SHP77 treated with DMSO at 0.1 percent for 48 hours (cell line): ENCODE data around the gene RBP3.
"Not testable (repeated sequence)": the region's sequence is repeated elsewhere in the genome, so short reads cannot be mapped to it uniquely, and the experiment has no call there.

ENCODE experiments used
- DNase-seq: peaks from one replicate; lab custom pipeline; 2025; lab: John Stamatoyannopoulos, UW

Gene RBP3

GRCh38 chr10:47374611-47375536 is 26.7 kb downstream of the RBP3 start:
- no peak for DNase-seq

GRCh38 chr10:47376522-47377220 is 28.5 kb downstream of the RBP3 start:
- no peak for DNase-seq

- DNase-seq = no peak
These were observed 30.0 kb downstream of the RBP3 start for GRCh38 chr10:47378183-47378510.

GRCh38 chr10:47378606-47379444 is 30.7 kb downstream of the RBP3 start:
- no peak for DNase-seq

GRCh38 chr10:47379445-47379785 is 31.3 kb downstream of the RBP3 start:
- DNase-seq = no peak

GRCh38 chr10:47379901-47380300 is 31.7 kb downstream of the RBP3 start:
- no peak for DNase-seq

GRCh38 chr10:47380341-47381102 is 32.4 kb downstream of the RBP3 start:
- no peak for DNase-seq

- DNase-seq = no peak
These were observed 32.9 kb downstream of the RBP3 start for GRCh38 chr10:47381103-47381395.

GRCh38 chr10:47381427-47382379 is 33.5 kb downstream of the RBP3 start:
- no peak for DNase-seq

GRCh38 chr10:47383261-47384147 is 35.3 kb downstream of the RBP3 start:
- no peak for DNase-seq

GRCh38 chr10:47384148-47384921 is 36.2 kb downstream of the RBP3 start, which contains the start of gene ZNF488:
Gene ZNF488 (minus strand): TSS chr10:47384293. CDS start chr10:47368829, 15,464 bp downstream.
- peak; percentile 15 for DNase-seq

- DNase-seq = not testable (repeated sequence)
These were observed 37.9 kb downstream of the RBP3 start for GRCh38 chr10:47386104-47386503.

- no peak for DNase-seq
These were observed 40.7 kb downstream of the RBP3 start for GRCh38 chr10:47388879-47389278.

- DNase-seq = no peak
These were observed 41.5 kb downstream of the RBP3 start for GRCh38 chr10:47389619-47390018.

- DNase-seq = no peak
These were observed 48.2 kb downstream of the RBP3 start for GRCh38 chr10:47396311-47396717.

GRCh38 chr10:47397256-47397655 is 49.1 kb downstream of the RBP3 start:
- no peak for DNase-seq

GRCh38 chr10:47400251-47400650 is 52.1 kb downstream of the RBP3 start:
- no peak for DNase-seq

GRCh38 chr10:47400786-47401185 is 52.6 kb downstream of the RBP3 start:
- no peak for DNase-seq

GRCh38 chr10:47401210-47401609 is 53.0 kb downstream of the RBP3 start:
- no peak for DNase-seq
